G401 (cell line): Measurements from ENCODE around the gene NAB2. TPM values are rescaled to one million over a fixed set of nuclear protein-coding genes. Genes with fewer than 3 reads are reported as not detected.
A peak's percentile ranks its signal among the peaks of the same experiment; 100 is the strongest.
"Not testable (repeated sequence)": the region's sequence is repeated elsewhere in the genome, so short reads cannot be mapped to it uniquely, and the experiment has no call there.

Experiments
- DNase-seq: peaks from one replicate; pipeline ENCODE4 v3.0.0-alpha.2; 2015; ENCODE audit warnings: low spot score
- in situ Hi-C: cut with HindIII; loops from 2 replicates; pipeline ENCODE4 v1.10.0; 2016; ENCODE audit warnings: low sequenced_read_pairs, mixed read lengths
- total RNA-seq: library from RNA; depleted of rRNA; stranded (reverse); fragments of >200 nt; shearing (Covaris generic); gene quantifications from 2 replicates; pipeline ENCODE4 v1.2.3, GENCODE V29; 2014

The NAB2 gene
- total RNA-seq, 1 experiment from 2014 or later: 44.2 TPM

GRCh38 chr12:57058454-57058853, 30.5 kb upstream of the NAB2 start:
- in situ Hi-C loops: no loop called here
- no peak for DNase-seq

- in situ Hi-C loops: no loop called here
- DNase-seq: no peak
Observed at GRCh38 chr12:57063991-57064685, 24.8 kb upstream of the NAB2 start.

GRCh38 chr12:57066245-57066644, 22.7 kb upstream of the NAB2 start:
- no peak for DNase-seq
- in situ Hi-C loops: no loop called here

DNA sequence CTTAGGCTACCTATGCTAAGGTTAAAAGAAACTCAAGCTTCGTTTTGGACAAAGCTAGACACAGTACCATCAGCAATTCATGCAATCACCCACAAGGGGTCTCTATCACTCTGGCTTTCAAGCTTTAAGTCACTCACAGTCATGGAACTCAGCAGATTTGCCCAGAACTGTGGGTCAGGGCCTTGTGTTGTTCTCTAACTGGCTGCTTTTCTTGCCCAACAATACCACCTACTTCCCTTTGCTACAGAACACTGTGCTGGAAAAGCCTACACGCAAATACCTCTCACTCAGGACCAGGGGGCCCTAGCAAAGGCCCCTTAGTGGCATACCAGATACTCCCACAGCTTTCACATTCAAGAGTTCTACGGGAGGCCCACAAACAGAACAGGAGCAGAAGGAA, 19.4 kb upstream of the NAB2 start:
- in situ Hi-C loops: no loop called here
- peak; percentile 83 for DNase-seq

DNA sequence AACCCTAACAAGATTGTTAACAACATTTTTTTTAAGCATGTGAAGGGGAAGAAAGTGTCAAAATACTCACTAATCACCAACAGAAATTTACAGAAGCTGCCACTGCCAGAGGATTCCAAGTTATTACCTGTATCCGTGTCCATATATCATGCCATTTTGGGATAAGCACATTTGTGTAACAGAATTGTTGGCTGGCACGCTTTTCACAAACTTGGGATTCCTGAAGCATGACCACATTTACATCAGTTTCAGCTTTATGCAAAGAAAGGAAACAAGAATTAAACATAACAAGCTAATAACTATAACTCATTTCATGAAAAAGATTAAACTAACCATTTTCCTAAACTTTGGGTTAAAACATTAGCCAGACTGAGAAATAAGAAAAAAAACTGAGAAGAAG, 16.3 kb upstream of the NAB2 start:
- DNase-seq: no peak
- in situ Hi-C loops: no loop called here

GRCh38 chr12:57073566-57074450, 15.1 kb upstream of the NAB2 start:
- in situ Hi-C loops: not testable (repeated sequence)

GRCh38 chr12:57078519-57079404, 10.2 kb upstream of the NAB2 start, which contains the start of gene NEMP1:
Gene NEMP1 (minus strand): TSS chr12:57078791. CDS start chr12:57078745, 46 bp downstream.
- in situ Hi-C loops: no loop called here
- DNase-seq: peak; percentile 100

More at GRCh38 chr12:57073566-57074450, 15.1 kb upstream of the NAB2 start:
- not testable (repeated sequence) for DNase-seq

DNA sequence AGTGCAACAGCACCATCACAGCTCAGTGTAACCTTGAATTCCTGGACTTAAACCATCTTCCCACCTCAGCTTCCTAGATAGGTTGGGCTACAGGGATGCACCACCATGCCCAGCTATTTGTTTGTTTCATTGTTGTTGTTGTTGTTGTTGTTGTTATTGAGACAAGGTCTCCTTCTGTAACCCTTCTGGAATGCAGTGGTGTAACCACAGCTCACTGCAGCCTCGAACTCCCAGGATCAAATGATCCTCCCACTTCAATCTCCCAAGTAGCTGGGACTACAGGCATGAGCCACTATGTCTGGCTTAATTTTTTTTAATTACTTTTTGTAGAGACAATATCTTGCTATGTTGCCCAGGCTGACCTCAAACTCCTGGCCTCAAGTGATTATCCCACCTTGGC, 9.1 kb upstream of the NAB2 start:
- no peak for DNase-seq
- in situ Hi-C loops: no loop called here

GRCh38 chr12:57080855-57081254, 8.1 kb upstream of the NAB2 start:
- no peak for DNase-seq
- in situ Hi-C loops: no loop called here

DNA sequence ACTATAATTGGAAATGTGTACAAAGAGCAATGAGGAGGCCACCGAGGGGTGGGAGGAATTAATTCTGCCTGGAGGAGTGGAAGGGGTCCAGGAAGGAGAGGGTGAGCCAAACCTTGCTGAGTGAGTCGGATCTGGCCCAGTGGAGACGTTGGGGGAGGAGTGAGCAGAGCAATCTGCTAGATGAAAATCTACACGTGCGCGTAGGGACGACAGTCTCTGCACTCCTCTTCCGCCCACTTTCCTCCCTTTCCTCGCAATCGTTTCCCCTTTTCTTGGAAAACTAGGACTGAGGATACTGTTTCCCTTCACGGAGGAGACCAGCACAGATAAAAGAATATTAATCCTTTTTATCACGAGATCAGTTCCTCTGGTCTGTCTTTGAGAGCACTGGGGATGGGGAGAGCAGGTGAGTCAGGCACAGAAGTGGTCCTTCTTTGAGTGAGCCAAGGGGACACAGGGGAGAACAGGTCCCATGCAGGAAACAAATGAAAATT, 2.9 kb upstream of the NAB2 start:
- in situ Hi-C loops: no loop called here
- peak; percentile 68 for DNase-seq

GRCh38 chr12:57086493-57087009, 2.4 kb upstream of the NAB2 start:
- peak; percentile 82 for DNase-seq
- in situ Hi-C loops: no loop called here

DNA sequence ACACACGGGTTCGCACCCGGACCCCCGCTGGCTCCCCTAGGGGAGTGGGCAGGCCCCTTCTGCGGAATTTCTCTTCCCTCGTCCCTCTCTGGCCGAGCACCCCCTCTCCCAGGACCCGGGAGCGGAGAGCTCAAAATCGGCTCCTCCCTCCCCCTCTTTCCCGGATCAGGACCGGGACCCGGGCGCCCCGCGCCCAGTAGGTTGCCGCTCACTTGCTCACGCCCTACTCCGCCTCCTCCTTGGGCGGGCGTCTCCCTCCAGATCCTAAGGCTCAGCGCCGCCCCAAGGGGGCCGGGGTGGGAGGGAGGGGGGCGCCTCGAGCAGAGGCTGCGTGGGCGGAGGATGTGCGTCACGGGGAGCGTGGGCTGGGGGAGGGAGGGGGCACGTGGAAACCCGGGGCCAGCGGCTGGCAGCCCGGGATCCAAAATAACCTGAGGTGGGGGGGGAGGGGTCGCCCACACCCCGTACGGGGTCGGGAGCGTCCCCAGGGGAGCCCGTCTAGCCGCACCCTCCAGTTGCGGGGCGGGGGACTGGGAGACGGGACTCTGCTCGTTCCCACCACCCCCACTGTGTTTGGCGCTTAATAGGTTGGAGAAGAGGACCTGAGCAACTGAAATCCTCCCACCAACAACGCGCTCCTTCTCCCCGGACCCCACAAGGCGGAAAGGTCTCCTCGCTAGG, 1.8 kb upstream of the NAB2 start:
- DNase-seq: peak; percentile 62

DNA sequence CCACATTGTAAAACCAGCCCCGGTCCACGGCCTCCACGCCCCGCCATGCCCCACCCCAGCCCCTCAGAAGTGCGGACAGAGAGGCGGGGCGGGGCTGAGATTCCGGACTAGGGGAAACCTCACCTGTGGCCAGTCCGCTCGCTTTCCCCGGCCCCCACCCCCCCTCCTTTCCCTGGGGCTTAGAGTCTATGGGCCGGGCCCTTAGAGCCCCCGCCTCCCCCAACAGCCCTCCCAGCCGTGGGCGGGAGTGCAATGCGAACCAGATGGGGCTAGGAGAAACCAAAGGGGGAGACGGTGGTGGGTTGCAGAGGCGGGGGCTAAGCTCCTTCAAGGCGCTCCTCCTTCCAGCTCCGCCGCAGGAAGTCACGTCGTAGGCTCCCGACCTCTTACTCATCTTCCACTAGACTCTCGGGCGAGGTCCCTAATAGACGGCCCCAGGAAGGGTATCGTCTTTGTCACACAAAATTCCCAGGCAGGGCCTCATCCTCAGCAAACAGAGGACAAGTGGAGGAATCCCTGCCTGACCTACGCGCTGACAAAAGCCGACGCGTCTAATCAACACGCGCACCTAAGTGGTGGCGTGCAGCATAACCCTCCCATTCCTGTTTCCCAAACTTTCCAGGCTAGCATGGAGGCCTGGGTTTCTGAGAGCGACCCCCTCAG, 1.1 kb upstream of the NAB2 start:
- DNase-seq: peak; percentile 75
- in situ Hi-C loops: no loop called here

More for the DNA sequence above, 1.8 kb upstream of the NAB2 start:
- in situ Hi-C loops: no loop called here

DNA sequence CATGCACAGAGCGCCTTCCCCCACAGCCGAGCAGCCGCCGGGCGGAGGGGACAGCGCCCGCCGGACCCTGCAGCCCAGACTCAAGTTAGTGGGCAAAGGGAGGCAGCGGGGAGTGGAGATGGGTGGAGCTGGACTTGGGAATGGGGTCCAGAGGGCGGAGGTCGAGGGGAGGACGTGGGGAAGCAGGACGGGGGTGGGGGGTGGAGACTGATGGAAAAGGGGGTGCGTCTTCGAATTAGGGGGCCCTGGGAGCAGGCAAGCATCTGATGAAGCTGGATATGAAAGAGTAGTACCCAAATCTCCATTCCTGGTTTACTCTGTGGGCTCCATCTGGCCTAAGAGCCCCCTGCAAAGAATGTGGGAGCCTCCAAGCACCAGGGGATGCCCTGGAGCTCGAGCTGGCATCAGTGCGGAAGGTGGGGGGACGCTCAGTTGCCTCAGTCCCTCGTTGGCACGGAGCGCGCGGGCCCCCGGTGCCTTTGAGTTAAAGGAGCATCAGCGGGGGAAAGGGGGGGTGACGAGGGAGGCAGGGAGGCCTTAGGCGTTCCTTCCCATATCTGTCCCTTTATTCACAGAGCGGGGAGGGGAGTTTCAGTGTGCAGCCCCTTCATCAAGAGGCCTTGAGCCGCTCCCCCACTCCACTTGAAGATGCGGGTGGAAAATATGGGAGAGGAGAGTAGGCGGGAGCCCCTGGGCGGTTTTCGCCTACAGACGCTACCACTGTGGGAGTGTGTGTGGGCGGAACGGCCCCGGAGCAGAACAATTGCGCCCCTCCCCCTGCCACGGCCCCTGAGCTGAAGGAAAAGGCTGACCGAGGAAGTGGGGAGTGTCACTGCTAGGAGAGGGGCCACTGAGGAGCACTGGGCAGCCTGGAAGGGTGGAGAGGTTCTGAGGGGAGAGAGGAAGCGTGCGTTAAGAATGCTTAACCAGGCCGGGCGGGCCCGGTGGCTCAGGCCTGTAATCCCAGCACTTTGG, 644 bp downstream of the NAB2 start:
- DNase-seq: peak; percentile 68
- in situ Hi-C loops: no loop called here

GRCh38 chr12:57090490-57090889, 1.6 kb downstream of the NAB2 start:
- DNase-seq: no peak
- in situ Hi-C loops: no loop called here

DNA sequence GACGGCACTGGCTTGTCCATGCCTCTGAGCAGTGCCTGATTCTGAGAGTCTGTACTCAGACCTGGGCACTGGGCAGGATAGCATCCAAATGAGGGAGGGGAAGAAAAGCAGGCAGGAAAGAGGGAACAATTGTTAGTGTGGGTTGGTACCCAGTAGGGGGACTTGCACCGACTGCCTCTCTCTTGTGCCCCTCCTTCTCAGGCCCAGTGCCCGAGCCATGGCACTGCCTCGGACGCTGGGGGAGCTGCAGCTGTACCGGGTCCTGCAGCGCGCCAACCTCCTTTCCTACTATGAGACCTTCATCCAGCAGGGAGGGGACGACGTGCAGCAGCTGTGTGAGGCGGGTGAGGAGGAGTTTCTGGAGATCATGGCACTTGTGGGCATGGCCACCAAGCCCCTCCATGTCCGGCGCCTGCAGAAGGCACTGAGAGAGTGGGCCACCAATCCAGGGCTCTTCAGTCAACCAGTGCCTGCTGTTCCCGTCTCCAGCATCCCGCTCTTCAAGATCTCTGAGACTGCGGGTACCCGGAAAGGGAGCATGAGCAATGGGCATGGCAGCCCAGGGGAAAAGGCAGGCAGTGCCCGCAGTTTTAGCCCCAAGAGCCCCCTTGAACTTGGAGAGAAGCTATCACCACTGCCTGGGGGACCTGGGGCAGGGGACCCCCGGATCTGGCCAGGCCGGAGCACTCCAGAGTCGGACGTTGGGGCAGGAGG, 2.2 kb downstream of the NAB2 start:
- in situ Hi-C loops: no loop called here
- DNase-seq: peak; percentile 61
